C4-2B (cell line): Measurements from ENCODE around the gene LUZP1.

Source experiments
- H3K27ac ChIP-seq: fragments of 450-650 bp; 2 replicates; pipeline ENCODE4 v1.5.1; 2017
- ZFX ChIP-seq: fragments of 450-650 bp; IDR thresholded peaks from 2 replicates; pipeline ENCODE4 v1.6.1; 2017
- TF ChIP-seq, protein P1 (sequence below): fragments of 450-650 bp; conservative IDR thresholded peaks from 2 replicates; pipeline ENCODE4 v1.5.1; 2017; ENCODE audit warnings: mild to moderate bottlenecking

The LUZP1 gene

DNA sequence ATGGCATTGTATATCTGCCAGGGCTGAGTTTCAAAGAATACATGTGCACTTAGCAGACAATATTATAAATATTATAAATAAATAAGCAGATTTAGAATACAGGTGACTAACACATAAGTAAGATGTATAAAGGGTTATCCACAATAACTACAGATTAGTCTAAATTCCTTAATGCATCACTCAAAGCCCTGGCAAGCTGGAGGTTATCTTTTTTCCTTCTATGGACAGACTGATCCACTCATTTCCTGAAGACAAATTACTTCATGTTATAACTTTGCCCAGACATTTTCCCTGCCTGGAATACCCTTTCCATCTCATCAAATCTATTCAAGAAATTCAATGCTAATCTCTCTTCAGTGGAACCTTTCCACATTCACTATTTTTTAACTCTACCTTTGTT, 38.8 kb downstream of the LUZP1 start:
- no peak for TF ChIP-seq ZFX
- TF ChIP-seq, protein P1, sequence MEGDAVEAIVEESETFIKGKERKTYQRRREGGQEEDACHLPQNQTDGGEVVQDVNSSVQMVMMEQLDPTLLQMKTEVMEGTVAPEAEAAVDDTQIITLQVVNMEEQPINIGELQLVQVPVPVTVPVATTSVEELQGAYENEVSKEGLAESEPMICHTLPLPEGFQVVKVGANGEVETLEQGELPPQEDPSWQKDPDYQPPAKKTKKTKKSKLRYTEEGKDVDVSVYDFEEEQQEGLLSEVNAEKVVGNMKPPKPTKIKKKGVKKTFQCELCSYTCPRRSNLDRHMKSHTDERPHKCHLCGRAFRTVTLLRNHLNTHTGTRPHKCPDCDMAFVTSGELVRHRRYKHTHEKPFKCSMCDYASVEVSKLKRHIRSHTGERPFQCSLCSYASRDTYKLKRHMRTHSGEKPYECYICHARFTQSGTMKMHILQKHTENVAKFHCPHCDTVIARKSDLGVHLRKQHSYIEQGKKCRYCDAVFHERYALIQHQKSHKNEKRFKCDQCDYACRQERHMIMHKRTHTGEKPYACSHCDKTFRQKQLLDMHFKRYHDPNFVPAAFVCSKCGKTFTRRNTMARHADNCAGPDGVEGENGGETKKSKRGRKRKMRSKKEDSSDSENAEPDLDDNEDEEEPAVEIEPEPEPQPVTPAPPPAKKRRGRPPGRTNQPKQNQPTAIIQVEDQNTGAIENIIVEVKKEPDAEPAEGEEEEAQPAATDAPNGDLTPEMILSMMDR, result no peak
- no peak overlapping the region for H3K27ac ChIP-seq

DNA sequence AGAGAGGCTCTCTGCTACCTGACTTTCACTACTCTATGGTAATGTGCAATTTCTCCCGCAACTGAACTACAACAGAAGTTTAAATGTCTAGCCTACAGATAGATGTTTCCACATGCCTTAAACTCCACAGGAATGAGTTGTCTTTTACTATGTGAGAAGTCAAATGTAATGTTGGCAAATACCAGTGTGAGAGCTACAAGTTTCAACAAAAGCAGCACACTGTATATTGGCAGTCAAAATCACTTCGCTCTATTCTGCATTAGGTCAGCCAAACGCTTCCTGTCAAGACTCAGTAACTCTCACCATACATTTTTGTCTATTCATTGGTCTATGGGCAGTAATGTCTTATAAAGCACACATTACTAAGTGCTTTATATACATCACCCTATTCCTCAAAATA, 41.9 kb downstream of the LUZP1 start:
- no peak overlapping the region for H3K27ac ChIP-seq
- TF ChIP-seq, protein P1, result no peak
- TF ChIP-seq ZFX, result no peak

DNA sequence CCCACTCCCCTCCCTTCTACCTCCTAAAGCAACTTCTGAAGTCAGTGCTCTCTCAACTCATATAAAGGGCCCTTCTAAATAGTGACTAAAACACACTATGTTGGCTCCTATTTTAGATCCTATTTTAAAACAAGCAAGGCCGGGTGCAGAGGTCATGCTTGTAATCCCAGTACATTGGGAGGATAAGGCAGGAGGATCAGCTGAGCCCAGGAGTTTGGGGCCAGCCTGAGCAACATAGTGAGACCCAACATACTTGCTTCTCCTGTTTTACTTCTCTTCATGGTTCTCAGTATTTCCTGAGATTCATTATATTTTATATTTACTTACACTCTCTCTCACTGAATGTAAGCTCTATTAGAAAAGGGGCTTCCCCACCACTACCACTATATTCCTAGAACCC, 42.5 kb downstream of the LUZP1 start:
- TF ChIP-seq, protein P1, result no peak
- no peak for TF ChIP-seq ZFX
- no peak overlapping the region for H3K27ac ChIP-seq

DNA sequence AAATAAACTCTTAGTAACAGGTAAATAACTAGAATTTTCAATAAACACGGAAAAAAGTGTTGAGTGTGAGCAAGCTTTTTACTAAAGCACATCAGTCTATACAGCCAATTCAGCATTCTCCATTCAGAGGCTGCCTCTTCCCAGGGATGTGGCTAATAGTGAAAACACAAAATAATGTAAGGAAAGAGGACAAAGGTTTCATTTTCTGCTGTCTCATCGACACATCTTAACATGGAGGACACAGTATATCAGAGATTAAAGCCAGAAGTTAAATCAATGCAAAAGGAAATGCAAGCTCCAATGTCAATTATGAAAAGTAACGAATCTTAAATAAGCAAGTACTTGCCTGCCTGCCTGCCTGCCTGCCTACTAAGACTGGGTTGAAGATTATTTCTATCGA, 43.2 kb downstream of the LUZP1 start:
- no peak for TF ChIP-seq ZFX
- TF ChIP-seq, protein P1, result no peak
- H3K27ac ChIP-seq, result no peak overlapping the region

DNA sequence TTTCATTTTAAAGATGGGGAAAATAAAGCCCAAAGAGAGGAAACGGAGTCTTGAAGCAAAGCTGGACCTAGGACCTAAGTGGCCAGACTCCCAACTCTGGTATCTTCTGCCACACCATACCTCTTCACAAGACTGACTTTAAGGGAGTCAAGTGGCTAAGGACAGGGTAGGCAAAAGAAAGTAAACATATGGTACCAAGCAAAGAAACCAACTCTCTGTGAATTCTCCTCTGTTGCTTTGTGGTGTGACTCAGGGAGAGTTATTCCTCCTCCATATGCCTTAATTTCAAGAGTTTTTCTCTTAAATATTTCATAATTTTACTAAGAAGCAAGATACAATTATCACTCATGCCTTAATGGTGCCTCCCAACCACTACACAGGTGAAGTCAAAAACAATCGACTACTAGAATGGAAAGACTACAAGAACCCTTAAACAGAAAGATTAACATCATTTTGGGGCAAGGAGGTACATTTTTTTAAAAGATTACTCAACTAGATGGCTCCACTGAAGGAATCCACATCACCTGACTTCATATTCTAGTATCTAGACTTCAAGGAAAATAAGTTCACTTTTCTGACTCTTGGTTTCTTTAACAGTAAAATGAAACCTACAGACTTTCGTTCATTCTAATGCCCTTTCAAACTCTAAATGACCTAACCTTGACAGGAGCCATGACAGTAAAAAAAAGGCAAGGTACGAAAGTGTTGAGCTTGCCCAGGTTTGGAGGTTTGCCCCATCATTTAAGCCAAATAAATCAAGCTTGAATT, 44.2 kb downstream of the LUZP1 start:
- no peak for TF ChIP-seq ZFX
- TF ChIP-seq, protein P1, result no peak
- no peak overlapping the region for H3K27ac ChIP-seq

DNA sequence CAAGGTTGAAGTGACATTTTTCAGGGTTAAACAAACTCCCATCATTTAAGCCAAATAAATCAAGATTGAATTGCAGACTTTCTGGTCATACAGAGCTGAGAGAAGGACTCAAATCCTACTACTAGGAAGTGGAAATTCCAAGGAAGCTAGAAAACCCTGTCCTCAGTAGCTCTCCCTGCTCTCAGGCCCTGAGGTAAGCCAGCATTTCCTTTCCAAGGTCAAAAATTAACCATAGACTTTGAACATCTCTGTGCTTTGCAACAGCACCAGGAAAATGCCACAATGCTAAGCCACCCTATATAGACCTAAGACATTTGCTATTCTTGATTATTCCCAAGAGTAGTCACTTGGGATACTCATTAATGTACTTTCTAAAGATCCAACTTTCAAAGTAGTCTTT, 45.1 kb downstream of the LUZP1 start:
- TF ChIP-seq, protein P1, result no peak
- no peak for TF ChIP-seq ZFX

DNA sequence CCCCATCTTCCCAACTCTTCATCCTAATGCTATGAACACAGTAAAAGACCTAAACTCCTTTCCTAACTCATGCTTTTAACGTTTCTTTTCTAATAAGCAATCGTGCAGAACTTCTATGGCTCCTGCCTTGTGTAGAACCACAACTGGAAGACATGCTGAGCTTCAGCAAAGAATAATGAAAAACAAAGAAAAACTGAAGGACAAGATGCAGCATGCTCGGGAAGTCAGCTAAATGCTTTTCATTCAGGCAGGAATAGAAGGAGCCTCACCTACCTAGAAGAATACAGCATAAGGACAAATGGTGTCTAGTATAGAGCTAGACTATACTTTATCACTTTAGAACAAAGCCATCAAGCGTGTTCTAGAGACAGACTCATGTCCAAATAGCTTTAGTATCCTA, 45.9 kb downstream of the LUZP1 start:
- TF ChIP-seq, protein P1, result no peak
- TF ChIP-seq ZFX, result no peak
- no peak overlapping the region for H3K27ac ChIP-seq

More for the DNA sequence above, 45.1 kb downstream of the LUZP1 start:
- H3K27ac ChIP-seq, result no peak overlapping the region
